ENCODE data around the gene CRYBG1. TPM values are rescaled to one million over a fixed set of nuclear protein-coding genes. Genes with fewer than 3 reads are reported as not detected.

Gene CRYBG1
- polyA plus RNA-seq, 3 donors: 24.0 to 33.6 (median 27.3) TPM

- no peak for DNase-seq
These were observed 92.1 kb downstream of the CRYBG1 start for GRCh38 chr6:106452628-106453027.

- DNase-seq: no peak
These were observed 93.3 kb downstream of the CRYBG1 start for GRCh38 chr6:106453756-106454367.

GRCh38 chr6:106456756-106457155 is 96.2 kb downstream of the CRYBG1 start:
- no peak for DNase-seq

- DNase-seq: no peak
These were observed 97.8 kb downstream of the CRYBG1 start for GRCh38 chr6:106458021-106458986.

GRCh38 chr6:106460481-106460880 is 100.0 kb downstream of the CRYBG1 start:
- no peak for DNase-seq

- no peak for DNase-seq
These were observed 100.6 kb downstream of the CRYBG1 start for GRCh38 chr6:106461084-106461483.

- DNase-seq: no peak
These were observed 102.5 kb downstream of the CRYBG1 start for GRCh38 chr6:106462923-106463557.

- DNase-seq: no peak
These were observed 105.7 kb downstream of the CRYBG1 start for GRCh38 chr6:106466211-106466610.

- DNase-seq: no peak
These were observed 108.4 kb downstream of the CRYBG1 start for GRCh38 chr6:106468935-106469334.

GRCh38 chr6:106469882-106470281 is 109.4 kb downstream of the CRYBG1 start:
- DNase-seq: no peak

- no peak for DNase-seq
These were observed 109.8 kb downstream of the CRYBG1 start for GRCh38 chr6:106470316-106470715.

GRCh38 chr6:106470811-106471210 is 110.3 kb downstream of the CRYBG1 start:
- DNase-seq: no peak

GRCh38 chr6:106473812-106474211 is 113.3 kb downstream of the CRYBG1 start:
- no peak for DNase-seq

- no peak for DNase-seq
These were observed 113.9 kb downstream of the CRYBG1 start for GRCh38 chr6:106474466-106474865.

- DNase-seq: no peak
These were observed 114.8 kb downstream of the CRYBG1 start for GRCh38 chr6:106475284-106475683.

- no peak for DNase-seq
These were observed 116.0 kb downstream of the CRYBG1 start for GRCh38 chr6:106476331-106477105.

GRCh38 chr6:106477146-106477545 is 116.6 kb downstream of the CRYBG1 start:
- no peak for DNase-seq

GRCh38 chr6:106477790-106478189 is 117.3 kb downstream of the CRYBG1 start:
- no peak for DNase-seq

- DNase-seq: no peak
These were observed 125.7 kb downstream of the CRYBG1 start for GRCh38 chr6:106486236-106486635.

- DNase-seq: no peak
These were observed 128.2 kb downstream of the CRYBG1 start for GRCh38 chr6:106488494-106489370.

GRCh38 chr6:106490030-106490429 is 129.5 kb downstream of the CRYBG1 start:
- DNase-seq: no peak

Measured in renal pelvis (tissue), 4 donors.